ENCODE data around the gene NFAM1. TPM values are rescaled to one million over a fixed set of nuclear protein-coding genes. Genes with fewer than 3 reads are reported as not detected.

Gene NFAM1
- total RNA-seq, 1 donor from 2014 or later = not detected

GRCh38 chr22:42344361-42344905 is 87.8 kb downstream of the NFAM1 start:
- Mint-ChIP-seq H3K9me3 (ENCODE audit: low read depth) (no peaks in the 10 kb centered on the region), H3K36me3 (ENCODE audit: low read depth) (no peaks in the 10 kb centered on the region), H3K4me3 (ENCODE audit: unreplicated experiment) (peak overlapping the region; percentile 55), H3K27me3 (ENCODE audit: low read depth) (peaks cover 2% of the 10 kb centered on the region), H3K4me1 (ENCODE audit: low read depth) (peaks cover 3% of the 10 kb centered on the region), H3K27ac (ENCODE audit: unreplicated experiment) (no peak overlapping the region)
- no peak for DNase-seq (ENCODE audit: low spot score)
- no peak for TF ChIP-seq CTCF (IDR thresholded peaks at IDR 0.05)

GRCh38 chr22:42343531-42344081 is 88.6 kb downstream of the NFAM1 start:
- no peak for TF ChIP-seq CTCF (IDR thresholded peaks at IDR 0.05)
- H3K4me1 Mint-ChIP-seq (ENCODE audit: low read depth) = peaks cover 3% of the 10 kb centered on the region
- H3K36me3 Mint-ChIP-seq (ENCODE audit: low read depth) = no peaks in the 10 kb centered on the region
- peaks cover 2% of the 10 kb centered on the region for H3K27me3 Mint-ChIP-seq (ENCODE audit: low read depth)
- DNase-seq (ENCODE audit: low spot score) = no peak
- H3K27ac Mint-ChIP-seq (ENCODE audit: unreplicated experiment) = no peak overlapping the region
- no peaks in the 10 kb centered on the region for H3K9me3 Mint-ChIP-seq (ENCODE audit: low read depth)
- H3K4me3 Mint-ChIP-seq (ENCODE audit: unreplicated experiment) = no peak overlapping the region

- H3K9me3 Mint-ChIP-seq (ENCODE audit: low read depth) = no peaks in the 10 kb centered on the region
- no peak for DNase-seq (ENCODE audit: low spot score)
- H3K27me3 Mint-ChIP-seq (ENCODE audit: low read depth) = peaks cover 2% of the 10 kb centered on the region
- H3K4me3 Mint-ChIP-seq (ENCODE audit: unreplicated experiment) = peak overlapping the region; percentile 53
- H3K4me1 Mint-ChIP-seq (ENCODE audit: low read depth) = peaks cover 3% of the 10 kb centered on the region
- H3K27ac Mint-ChIP-seq (ENCODE audit: unreplicated experiment) = no peak overlapping the region
- no peak for TF ChIP-seq CTCF (IDR thresholded peaks at IDR 0.05)
- no peaks in the 10 kb centered on the region for H3K36me3 Mint-ChIP-seq (ENCODE audit: low read depth)
Observed at GRCh38 chr22:42343121-42343454, 89.1 kb downstream of the NFAM1 start.

- no peak for DNase-seq (ENCODE audit: low spot score)
- Mint-ChIP-seq H3K27ac (ENCODE audit: unreplicated experiment) (no peak overlapping the region), H3K27me3 (ENCODE audit: low read depth) (peaks cover 2% of the 10 kb centered on the region)
Observed at GRCh38 chr22:42342426-42343120, 89.6 kb downstream of the NFAM1 start.

GRCh38 chr22:42341779-42342178 is 90.4 kb downstream of the NFAM1 start:
- Mint-ChIP-seq H3K9me3 (ENCODE audit: low read depth) (no peaks in the 10 kb centered on the region), H3K4me1 (ENCODE audit: low read depth) (peaks cover 3% of the 10 kb centered on the region), H3K27ac (ENCODE audit: unreplicated experiment) (no peak overlapping the region), H3K27me3 (ENCODE audit: low read depth) (peaks cover 4% of the 10 kb centered on the region), H3K4me3 (ENCODE audit: unreplicated experiment) (no peak overlapping the region), H3K36me3 (ENCODE audit: low read depth) (no peaks in the 10 kb centered on the region)
- DNase-seq (ENCODE audit: low spot score) = no peak
- no peak for TF ChIP-seq CTCF (IDR thresholded peaks at IDR 0.05)

More at GRCh38 chr22:42342426-42343120, 89.6 kb downstream of the NFAM1 start:
- H3K4me3 Mint-ChIP-seq (ENCODE audit: unreplicated experiment) = peak overlapping the region; percentile 53
- H3K9me3 Mint-ChIP-seq (ENCODE audit: low read depth) = no peaks in the 10 kb centered on the region
- no peaks in the 10 kb centered on the region for H3K36me3 Mint-ChIP-seq (ENCODE audit: low read depth)
- no peak for TF ChIP-seq CTCF (IDR thresholded peaks at IDR 0.05)
- peaks cover 3% of the 10 kb centered on the region for H3K4me1 Mint-ChIP-seq (ENCODE audit: low read depth)
